Epithelial cell of proximal tubule (primary cell): Measurements from ENCODE around the gene DUS2. TPM values are rescaled to one million over a fixed set of nuclear protein-coding genes. Genes with fewer than 3 reads are reported as not detected.
A peak's percentile ranks its signal among the peaks of the same experiment; 100 is the strongest.

ENCODE experiments used
- DNase-seq: peaks from one replicate; pipeline ENCODE4 v3.0.0-alpha.2; 2011; ENCODE audit warnings: low read depth
- H3K4me3 ChIP-seq: 2 replicates; pipeline ENCODE4 v1.5.1; 2011; ENCODE audit warnings: low read depth, mild to moderate bottlenecking, low read length
- CTCF ChIP-seq: conservative IDR thresholded peaks from 2 replicates; pipeline ENCODE4 v1.5.1; 2012; ENCODE audit warnings: low read depth, mild to moderate bottlenecking, low read length
- total RNA-seq: library from RNA; depleted of rRNA; stranded (reverse); fragments of >200 nt; gene quantifications from 2 replicates; pipeline ENCODE4 v1.2.3, GENCODE V29; 2015

Gene DUS2
- 20.9 and 28.5 TPM in 2 replicates for total RNA-seq

- DNase-seq: peak; percentile 63
- TF ChIP-seq CTCF: no peak
- peak within 1 kb of the TSS; percentile 96 for H3K4me3 ChIP-seq
Observed at GRCh38 chr16:68022728-68023537, at the start of gene DUS2, which contains the start of gene DDX28. Gene DUS2, plus strand, starts transcription at chr16:68023284. Its CDS starts 14,740 bp downstream, at chr16:68038024. Gene DDX28, minus strand, starts transcription at chr16:68023232. Its CDS starts 30 bp downstream, at chr16:68023202.

- no peak for DNase-seq
- TF ChIP-seq CTCF: no peak
- H3K4me3 ChIP-seq: no peak overlapping the region
Observed at GRCh38 chr16:67975321-67976105, 47.6 kb upstream of the DUS2 start.

GRCh38 chr16:67976205-67976604 is 46.9 kb upstream of the DUS2 start:
- no peak for TF ChIP-seq CTCF
- DNase-seq: no peak
- H3K4me3 ChIP-seq: no peak overlapping the region

- no peak for DNase-seq
- no peak overlapping the region for H3K4me3 ChIP-seq
- no peak for TF ChIP-seq CTCF
Observed at GRCh38 chr16:67977005-67977404, 46.1 kb upstream of the DUS2 start.

GRCh38 chr16:67977469-67978227 is 45.4 kb upstream of the DUS2 start:
- no peak for TF ChIP-seq CTCF
- no peak for DNase-seq
- H3K4me3 ChIP-seq: no peak overlapping the region

GRCh38 chr16:67979955-67980678 is 43.0 kb upstream of the DUS2 start, which contains the start of gene DPEP3:
Gene DPEP3, minus strand, starts transcription at chr16:67980499. Its CDS starts 119 bp downstream, at chr16:67980380.
- TF ChIP-seq CTCF: peak; percentile 28
- no peak within 1 kb of the TSS for H3K4me3 ChIP-seq
- no peak for DNase-seq
